GM23338 (cell line): ENCODE results near the gene MYO15B. TPM values are rescaled to one million over a fixed set of nuclear protein-coding genes. Genes with fewer than 3 reads are reported as not detected.

Experiments used
- ATAC-seq: fragments of 200-7000 bp; cut with Tn5 transposase; 3 replicates; pipeline ENCODE4 v1.9.1; 2020
- DNase-seq: peaks from one replicate; pipeline ENCODE4 v3.0.0-alpha.2; 2015; ENCODE audit warnings: low spot score
- H2AFZ ChIP-seq: fragments of 200-600 bp; sonication (generic); 2 replicates; pipeline ENCODE4 v1.8.0; 2016; ENCODE audit warnings: antibody characterized with exemption, mild to moderate bottlenecking, moderate library complexity
- H3F3A ChIP-seq: fragments of 200-600 bp; sonication (generic); replicated peaks from 2 replicates; pipeline ENCODE4 v1.8.0; 2017; ENCODE audit warnings: antibody characterized with exemption, mixed run types, low read depth
- H3K27ac ChIP-seq: fragments of 200-600 bp; sonication (generic); 2 replicates; pipeline ENCODE4 v1.6.1; 2016; ENCODE audit warnings: low read depth
- H3K27me3 ChIP-seq: fragments of 200-600 bp; sonication (generic); 2 replicates; pipeline ENCODE4 v1.8.0; 2016; ENCODE audit warnings: mild to moderate bottlenecking, mixed run types, moderate library complexity; ENCODE audit not compliant: insufficient read depth
- H3K36me3 ChIP-seq: fragments of 200-600 bp; sonication (generic); 2 replicates; pipeline ENCODE4 v1.8.0; 2016; ENCODE audit warnings: mild to moderate bottlenecking; ENCODE audit not compliant: insufficient read depth
- H3K4me1 ChIP-seq: fragments of 200-600 bp; sonication (generic); 2 replicates; pipeline ENCODE4 v1.8.0; 2016; ENCODE audit warnings: mild to moderate bottlenecking, moderate library complexity; ENCODE audit not compliant: insufficient read depth
- H3K4me2 ChIP-seq: fragments of 200-600 bp; sonication (generic); 2 replicates; pipeline ENCODE4 v1.7.1; 2017; ENCODE audit warnings: mixed run types
- H3K4me3 ChIP-seq: fragments of 200-600 bp; sonication (generic); 2 replicates; pipeline ENCODE4 v1.6.1; 2016; ENCODE audit warnings: mixed run types
- H3K79me2 ChIP-seq: fragments of 200-600 bp; sonication (generic); replicated peaks from 2 replicates; pipeline ENCODE4 v1.8.0; 2017; ENCODE audit warnings: mild to moderate bottlenecking; ENCODE audit not compliant: insufficient read depth
- H3K9me2 ChIP-seq: fragments of 200-600 bp; sonication (generic); 2 replicates; pipeline ENCODE4 v1.8.0; 2017; ENCODE audit not compliant: insufficient read depth
- H4K20me1 ChIP-seq: fragments of 200-600 bp; sonication (generic); replicated peaks from 2 replicates; pipeline ENCODE4 v1.8.0; 2017; ENCODE audit warnings: mild to moderate bottlenecking; ENCODE audit not compliant: insufficient read depth
- H3K27ac Mint-ChIP-seq: 2 replicates; pipeline ENCODE4 v1.8.0; 2020; ENCODE audit warnings: inconsistent platforms, mild to moderate bottlenecking, moderate library complexity, mixed read lengths
- H3K27me3 Mint-ChIP-seq: 3 replicates; pipeline ENCODE4 v1.8.0; 2022; ENCODE audit warnings: low read depth, mild to moderate bottlenecking, moderate library complexity, mixed read lengths, inconsistent platforms; ENCODE audit not compliant: insufficient read depth, poor library complexity
- H3K36me3 Mint-ChIP-seq: 3 replicates; pipeline ENCODE4 v1.8.0; 2021; ENCODE audit warnings: low read depth, mild to moderate bottlenecking, inconsistent platforms, moderate library complexity, mixed read lengths
- H3K4me1 Mint-ChIP-seq: 3 replicates; pipeline ENCODE4 v1.8.0; 2020; ENCODE audit warnings: mild to moderate bottlenecking, inconsistent platforms, mixed read lengths
- H3K4me3 Mint-ChIP-seq: 3 replicates; pipeline ENCODE4 v1.8.0; 2021; ENCODE audit warnings: moderate library complexity, mild to moderate bottlenecking, inconsistent platforms, mixed read lengths
- H3K9me3 Mint-ChIP-seq: 3 replicates; pipeline ENCODE4 v1.8.0; 2020; ENCODE audit warnings: moderate library complexity, mild to moderate bottlenecking, inconsistent platforms, mixed read lengths
- CREB1 ChIP-seq: fragments of 250-450 bp; sonication (Bioruptor Pico); IDR thresholded peaks from 2 replicates; pipeline ENCODE4 v1.5.0; 2020; ENCODE audit warnings: low read depth, mild to moderate bottlenecking, moderate library complexity
- CTCF ChIP-seq, 2 experiments: fragments of 200-600 bp in 1 of 2; sonication (generic) in 1 of 2; conservative IDR thresholded peaks; 2 replicates each; pipeline versions ENCODE4 v1.5.1 to v1.6.1; 2016 to 2017; ENCODE audit warnings: antibody characterized with exemption in 2 of 2, low read depth in 2 of 2, mild to moderate bottlenecking in 2 of 2, moderate library complexity in 1 of 2
- EZH2 ChIP-seq: fragments of 200-600 bp; sonication (generic); IDR thresholded peaks from one replicate; pipeline ENCODE4 v1.8.0; 2017; ENCODE audit warnings: antibody characterized with exemption, mild to moderate bottlenecking, low read depth; ENCODE audit not compliant: unreplicated experiment
- EZH2phosphoT487 ChIP-seq: fragments of 200-600 bp; sonication (generic); IDR thresholded peaks from one replicate; pipeline ENCODE4 v1.8.1; 2018; ENCODE audit warnings: antibody characterized with exemption; ENCODE audit not compliant: unreplicated experiment
- JUNB ChIP-seq: IDR thresholded peaks from one replicate; pipeline ENCODE4 v1.6.1; 2016; ENCODE audit warnings: antibody characterized with exemption; ENCODE audit not compliant: unreplicated experiment
- NANOG ChIP-seq: IDR thresholded peaks from 2 replicates; pipeline ENCODE4 v1.6.1; 2016; ENCODE audit warnings: antibody characterized with exemption, borderline replicate concordance
- POLR2AphosphoS5 ChIP-seq: IDR thresholded peaks from 2 replicates; pipeline ENCODE4 v1.6.1; 2016; ENCODE audit warnings: antibody characterized with exemption, low read depth
- STAT1 ChIP-seq: IDR thresholded peaks from one replicate; pipeline ENCODE4 v1.6.1; 2016; ENCODE audit warnings: antibody characterized with exemption; ENCODE audit not compliant: unreplicated experiment
- ZNF114 ChIP-seq: fragments of 250-450 bp; sonication (Bioruptor Pico); IDR thresholded peaks from 2 replicates; pipeline ENCODE4 v1.5.0; 2020; ENCODE audit warnings: mild to moderate bottlenecking, moderate library complexity
- ZNF331 ChIP-seq: fragments of 250-450 bp; sonication (Bioruptor Pico); IDR thresholded peaks from 2 replicates; pipeline ENCODE4 v1.5.0; 2020; ENCODE audit warnings: low read depth, mild to moderate bottlenecking, moderate library complexity
- ZNF462 ChIP-seq: fragments of 250-450 bp; sonication (Bioruptor Pico); IDR thresholded peaks from 2 replicates; pipeline ENCODE4 v1.5.0; 2020; ENCODE audit warnings: mild to moderate bottlenecking, moderate library complexity
- polyA plus RNA-seq: library from polyadenylated mRNA; unstranded; fragments of >200 nt; fragmentation: Nextera tagmentation; extraction: Ambion mirVana; gene quantifications from 2 replicates; pipeline ENCODE4 v1.2.1, GENCODE V29; 2016
- total RNA-seq: library from RNA; depleted of rRNA; stranded (reverse); fragments of >200 nt; shearing (Covaris generic); gene quantifications from 2 replicates; pipeline ENCODE4 v1.2.3, GENCODE V29; 2014
- TF ChIP-seq, protein P1 (sequence below): IDR thresholded peaks from one replicate; pipeline ENCODE4 v1.6.1; 2018; ENCODE audit warnings: antibody characterized with exemption; ENCODE audit not compliant: unreplicated experiment
- TF ChIP-seq, protein P2 (sequence below): IDR thresholded peaks from 2 replicates; pipeline ENCODE4 v1.6.1; 2016; ENCODE audit warnings: antibody characterized with exemption

MYO15B gene
- total and polyA plus RNA-seq, 2 experiments from 2014 or later: 6.6 to 12.4 TPM

DNA sequence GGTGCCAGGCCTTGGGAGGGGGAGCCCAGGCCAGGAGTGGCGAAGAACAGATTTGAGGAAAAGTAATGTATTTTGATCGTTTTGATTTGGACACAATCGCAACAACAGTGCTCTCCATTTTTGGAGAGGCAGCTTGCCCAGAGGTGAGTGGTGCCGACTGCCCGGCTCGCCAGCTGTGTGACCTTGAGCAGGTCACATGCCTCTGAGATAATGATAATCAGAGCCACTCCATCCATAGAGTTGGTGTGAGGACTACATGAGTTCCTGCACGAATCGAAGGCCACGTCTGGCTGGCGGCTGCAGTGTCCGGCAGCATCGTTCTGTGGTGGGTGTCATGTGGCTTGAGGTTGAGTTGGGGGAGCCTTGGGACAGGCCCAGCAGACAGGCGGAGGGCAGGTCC is 41.4 kb upstream of the MYO15B start:
- Histone ChIP-seq H3K4me3 (no peak overlapping the region), H3K4me1 (peaks cover 7% of the 10 kb centered on the region; the same call in 1 of the 2 replicates), H3F3A (0 out of 2 replicates have a peak, but pooled peaks cover 7% of the 10 kb centered on the region), H4K20me1 (peaks cover 6% of the 10 kb centered on the region; the same call in 1 of the 2 replicates), H3K9me2 (no peaks in the 10 kb centered on the region), H3K4me2 (no peak overlapping the region), H3K27me3 (no peaks in the 10 kb centered on the region), H3K36me3 (no peaks in the 10 kb centered on the region), H3K79me2 (no peaks in the 10 kb centered on the region), H2AFZ (no peak overlapping the region), H3K27ac (no peak overlapping the region)
- TF ChIP-seq, protein P1, sequence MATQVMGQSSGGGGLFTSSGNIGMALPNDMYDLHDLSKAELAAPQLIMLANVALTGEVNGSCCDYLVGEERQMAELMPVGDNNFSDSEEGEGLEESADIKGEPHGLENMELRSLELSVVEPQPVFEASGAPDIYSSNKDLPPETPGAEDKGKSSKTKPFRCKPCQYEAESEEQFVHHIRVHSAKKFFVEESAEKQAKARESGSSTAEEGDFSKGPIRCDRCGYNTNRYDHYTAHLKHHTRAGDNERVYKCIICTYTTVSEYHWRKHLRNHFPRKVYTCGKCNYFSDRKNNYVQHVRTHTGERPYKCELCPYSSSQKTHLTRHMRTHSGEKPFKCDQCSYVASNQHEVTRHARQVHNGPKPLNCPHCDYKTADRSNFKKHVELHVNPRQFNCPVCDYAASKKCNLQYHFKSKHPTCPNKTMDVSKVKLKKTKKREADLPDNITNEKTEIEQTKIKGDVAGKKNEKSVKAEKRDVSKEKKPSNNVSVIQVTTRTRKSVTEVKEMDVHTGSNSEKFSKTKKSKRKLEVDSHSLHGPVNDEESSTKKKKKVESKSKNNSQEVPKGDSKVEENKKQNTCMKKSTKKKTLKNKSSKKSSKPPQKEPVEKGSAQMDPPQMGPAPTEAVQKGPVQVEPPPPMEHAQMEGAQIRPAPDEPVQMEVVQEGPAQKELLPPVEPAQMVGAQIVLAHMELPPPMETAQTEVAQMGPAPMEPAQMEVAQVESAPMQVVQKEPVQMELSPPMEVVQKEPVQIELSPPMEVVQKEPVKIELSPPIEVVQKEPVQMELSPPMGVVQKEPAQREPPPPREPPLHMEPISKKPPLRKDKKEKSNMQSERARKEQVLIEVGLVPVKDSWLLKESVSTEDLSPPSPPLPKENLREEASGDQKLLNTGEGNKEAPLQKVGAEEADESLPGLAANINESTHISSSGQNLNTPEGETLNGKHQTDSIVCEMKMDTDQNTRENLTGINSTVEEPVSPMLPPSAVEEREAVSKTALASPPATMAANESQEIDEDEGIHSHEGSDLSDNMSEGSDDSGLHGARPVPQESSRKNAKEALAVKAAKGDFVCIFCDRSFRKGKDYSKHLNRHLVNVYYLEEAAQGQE: no peak
- TF ChIP-seq ZNF331 (CRISPR knock-in tag) (no peak), ZNF462 (CRISPR knock-in tag) (no peak), JUNB (no peak), EZH2 (no peak), CTCF (conservative IDR thresholded peaks at IDR 0.05; ENCODE audit: low read depth in 2 of 2) (no peak), STAT1 (no peak), CREB1 (CRISPR knock-in tag) (no peak), NANOG (no peak), POLR2AphosphoS5 (no peak), ZNF114 (CRISPR knock-in tag) (no peak), EZH2phosphoT487 (no peak)
- TF ChIP-seq, protein P2, sequence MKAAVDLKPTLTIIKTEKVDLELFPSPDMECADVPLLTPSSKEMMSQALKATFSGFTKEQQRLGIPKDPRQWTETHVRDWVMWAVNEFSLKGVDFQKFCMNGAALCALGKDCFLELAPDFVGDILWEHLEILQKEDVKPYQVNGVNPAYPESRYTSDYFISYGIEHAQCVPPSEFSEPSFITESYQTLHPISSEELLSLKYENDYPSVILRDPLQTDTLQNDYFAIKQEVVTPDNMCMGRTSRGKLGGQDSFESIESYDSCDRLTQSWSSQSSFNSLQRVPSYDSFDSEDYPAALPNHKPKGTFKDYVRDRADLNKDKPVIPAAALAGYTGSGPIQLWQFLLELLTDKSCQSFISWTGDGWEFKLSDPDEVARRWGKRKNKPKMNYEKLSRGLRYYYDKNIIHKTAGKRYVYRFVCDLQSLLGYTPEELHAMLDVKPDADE: no peak
- Mint-ChIP-seq H3K27me3 (peaks cover 11% of the 10 kb centered on the region), H3K27ac (no peak overlapping the region), H3K9me3 (no peaks in the 10 kb centered on the region), H3K36me3 (no peaks in the 10 kb centered on the region), H3K4me3 (no peak overlapping the region), H3K4me1 (peaks cover 37% of the 10 kb centered on the region)
- DNase-seq (no peak), ATAC-seq (no peak)
